ENCODE measurements around the gene IGF2BP3.

Gene IGF2BP3

DNA sequence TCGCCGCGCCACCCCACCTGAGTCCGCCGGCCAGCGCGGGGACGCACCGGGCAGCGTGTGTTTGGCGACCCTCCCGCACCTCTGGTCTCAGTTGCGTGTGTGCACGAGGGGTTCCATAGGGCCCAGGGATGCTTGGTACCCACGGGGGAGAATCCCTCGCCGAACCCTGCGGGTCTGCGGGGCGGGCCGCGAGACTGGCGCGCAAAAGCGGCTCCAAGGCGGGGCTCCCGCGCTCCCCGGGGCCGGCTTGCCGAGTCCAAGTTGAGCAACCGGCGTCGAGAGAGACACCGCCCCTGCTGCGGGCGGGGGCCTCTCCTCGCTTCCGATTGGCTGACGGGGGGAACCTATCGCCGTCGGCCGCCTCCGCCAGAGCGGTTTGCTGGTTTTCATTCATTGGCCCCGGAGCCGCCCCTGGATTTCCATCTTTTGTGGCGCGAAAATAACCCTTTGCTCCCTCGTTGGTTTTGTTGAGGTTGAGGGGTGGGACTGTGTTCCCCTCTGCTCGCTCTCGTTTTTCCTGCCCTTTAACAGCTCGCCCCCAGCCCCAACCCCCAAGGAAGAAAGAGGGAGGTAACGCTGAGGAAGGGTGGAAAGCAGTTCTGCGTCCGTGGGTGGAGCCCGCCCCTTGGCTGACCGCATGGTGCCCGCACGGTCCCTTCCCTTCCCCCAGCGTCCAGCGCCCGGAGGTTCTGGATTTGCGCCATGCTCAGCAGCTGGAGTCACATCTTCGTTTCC lies 4.0 kb upstream of the IGF2BP3 start (continued):
- TF ChIP-seq ZNF148 (tag by site-specific recombination; IDR thresholded peaks at IDR 0.05; ENCODE audit: borderline replicate concordance) (no peak), ZNF654 (tag by site-specific recombination; IDR thresholded peaks at IDR 0.05; ENCODE audit: low read depth) (no peak), ZNF600 (tag by site-specific recombination; IDR thresholded peaks at IDR 0.05) (peak; percentile 91), YY1 (tag by site-specific recombination; IDR thresholded peaks at IDR 0.05) (0 out of 2 replicates have a peak, but pooled peaks have one; percentile 11), ZSCAN5A (tag by site-specific recombination; IDR thresholded peaks at IDR 0.05) (peak; percentile 60; the same call in 1 of the 2 replicates), TSHZ1 (tag by site-specific recombination; IDR thresholded peaks at IDR 0.05; ENCODE audit: borderline replicate concordance) (no peak), GFI1B (tag by site-specific recombination; IDR thresholded peaks at IDR 0.05) (no peak), ZNF366 (tag by site-specific recombination; conservative IDR thresholded peaks at IDR 0.05) (peak; percentile 96), PRDM6 (tag by site-specific recombination; IDR thresholded peaks at IDR 0.05) (peak; percentile 43; the same call in 1 of the 2 replicates), ZBTB8A (tag by site-specific recombination; IDR thresholded peaks at IDR 0.05) (peak; percentile 91), KLF16 (tag by site-specific recombination; IDR thresholded peaks at IDR 0.05) (peak; percentile 47; the same call in 1 of the 2 replicates), HOXD13 (CRISPR knock-in tag; IDR thresholded peaks at IDR 0.05; ENCODE audit: borderline replicate concordance) (peak; percentile 72; the same call in 1 of the 2 replicates), PRDM4 (tag by site-specific recombination; IDR thresholded peaks at IDR 0.05) (peak; percentile 48), ZEB2 (tag by site-specific recombination; IDR thresholded peaks at IDR 0.05) (peak; percentile 91), ZNF335 (tag by site-specific recombination; conservative IDR thresholded peaks at IDR 0.05) (peak; percentile 76), HOXC10 (CRISPR knock-in tag; IDR thresholded peaks at IDR 0.05) (peak; percentile 21; the same call in 1 of the 2 replicates), ZNF133 (tag by site-specific recombination; IDR thresholded peaks at IDR 0.05) (no peak), ZNF19 (tag by site-specific recombination; IDR thresholded peaks at IDR 0.05; ENCODE audit: low read depth) (no peak), ZNF10 (tag by site-specific recombination; IDR thresholded peaks at IDR 0.05) (0 out of 2 replicates have a peak, but pooled peaks have one; percentile 17), ZNF394 (tag by site-specific recombination; IDR thresholded peaks at IDR 0.05; ENCODE audit: borderline replicate concordance) (0 out of 2 replicates have a peak, but pooled peaks have one; percentile 46)
- TF ChIP-seq, protein P1, sequence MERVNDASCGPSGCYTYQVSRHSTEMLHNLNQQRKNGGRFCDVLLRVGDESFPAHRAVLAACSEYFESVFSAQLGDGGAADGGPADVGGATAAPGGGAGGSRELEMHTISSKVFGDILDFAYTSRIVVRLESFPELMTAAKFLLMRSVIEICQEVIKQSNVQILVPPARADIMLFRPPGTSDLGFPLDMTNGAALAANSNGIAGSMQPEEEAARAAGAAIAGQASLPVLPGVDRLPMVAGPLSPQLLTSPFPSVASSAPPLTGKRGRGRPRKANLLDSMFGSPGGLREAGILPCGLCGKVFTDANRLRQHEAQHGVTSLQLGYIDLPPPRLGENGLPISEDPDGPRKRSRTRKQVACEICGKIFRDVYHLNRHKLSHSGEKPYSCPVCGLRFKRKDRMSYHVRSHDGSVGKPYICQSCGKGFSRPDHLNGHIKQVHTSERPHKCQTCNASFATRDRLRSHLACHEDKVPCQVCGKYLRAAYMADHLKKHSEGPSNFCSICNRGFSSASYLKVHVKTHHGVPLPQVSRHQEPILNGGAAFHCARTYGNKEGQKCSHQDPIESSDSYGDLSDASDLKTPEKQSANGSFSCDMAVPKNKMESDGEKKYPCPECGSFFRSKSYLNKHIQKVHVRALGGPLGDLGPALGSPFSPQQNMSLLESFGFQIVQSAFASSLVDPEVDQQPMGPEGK (tag by site-specific recombination; IDR thresholded peaks at IDR 0.05) = peak; percentile 99
- TF ChIP-seq, protein P2, sequence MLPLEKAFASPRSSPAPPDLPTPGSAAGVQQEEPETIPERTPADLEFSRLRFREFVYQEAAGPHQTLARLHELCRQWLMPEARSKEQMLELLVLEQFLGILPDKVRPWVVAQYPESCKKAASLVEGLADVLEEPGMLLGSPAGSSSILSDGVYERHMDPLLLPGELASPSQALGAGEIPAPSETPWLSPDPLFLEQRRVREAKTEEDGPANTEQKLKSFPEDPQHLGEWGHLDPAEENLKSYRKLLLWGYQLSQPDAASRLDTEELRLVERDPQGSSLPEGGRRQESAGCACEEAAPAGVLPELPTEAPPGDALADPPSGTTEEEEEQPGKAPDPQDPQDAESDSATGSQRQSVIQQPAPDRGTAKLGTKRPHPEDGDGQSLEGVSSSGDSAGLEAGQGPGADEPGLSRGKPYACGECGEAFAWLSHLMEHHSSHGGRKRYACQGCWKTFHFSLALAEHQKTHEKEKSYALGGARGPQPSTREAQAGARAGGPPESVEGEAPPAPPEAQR (tag by site-specific recombination; IDR thresholded peaks at IDR 0.05) = no peak

Data from HEK293 (cell line).